HL-60 (cell line): ENCODE results near the gene MPG.

Experiments used
- CTCF ChIP-seq: IDR thresholded peaks from one replicate; pipeline ENCODE4 v1.5.1; 2011; ENCODE audit warnings: low read length, control low read depth, inconsistent platforms; ENCODE audit not compliant: insufficient read depth
- GABPA ChIP-seq: IDR thresholded peaks from 2 replicates; pipeline ENCODE4 v1.6.1; 2012; ENCODE audit warnings: low read depth
- POLR2AphosphoS5 ChIP-seq: IDR thresholded peaks from 2 replicates; pipeline ENCODE4 v1.6.1; 2012; ENCODE audit warnings: low read depth
- REST ChIP-seq: IDR thresholded peaks from 2 replicates; pipeline ENCODE4 v1.6.1; 2012; ENCODE audit warnings: low read depth; ENCODE audit not compliant: insufficient replicate concordance
- SPI1 ChIP-seq: IDR thresholded peaks from 2 replicates; pipeline ENCODE4 v1.6.1; 2012; ENCODE audit warnings: low read depth, mild to moderate bottlenecking, borderline replicate concordance

GRCh38 chr16:37511-37910, 40.5 kb upstream of the MPG start:
- no peak for TF ChIP-seq CTCF
- no peak for TF ChIP-seq REST
- no peak for TF ChIP-seq POLR2AphosphoS5
- no peak for TF ChIP-seq GABPA
- no peak for TF ChIP-seq SPI1
